Gastroesophageal sphincter (tissue), 4 donors: ENCODE measurements around the gene KLF3. TPM values are rescaled to one million over a fixed set of nuclear protein-coding genes. Genes with fewer than 3 reads are reported as not detected.

Experiments used
- ATAC-seq: fragments of 150-250 bp; one replicate; pipeline ENCODE4 v1.9.1; 2016; ENCODE audit warnings: mild to moderate bottlenecking, moderate library complexity
- H3K27ac ChIP-seq, 4 donors: fragments of 200-600 bp; sonication (generic) in 3 of 4; 1 replicate in 3 of 4; 2 replicates in 1 of 4; pipeline ENCODE4 v1.5.1; 2016 to 2019
- H3K27me3 ChIP-seq: fragments of 200-600 bp; sonication (generic); one replicate; pipeline ENCODE4 v1.5.1; 2019
- H3K36me3 ChIP-seq, 2 donors: fragments of 200-600 bp; sonication (generic); one replicate each; pipeline ENCODE4 v1.5.1; 2019; ENCODE audit warnings: control low read depth in 1 of 2
- H3K4me1 ChIP-seq, 3 donors: fragments of 200-600 bp; sonication (generic); 1 replicate in 2 of 3; 2 replicates in 1 of 3; pipeline ENCODE4 v1.5.1; 2016 to 2019; ENCODE audit warnings: control low read depth in 2 of 3
- H3K4me3 ChIP-seq, 2 donors: fragments of 200-600 bp; sonication (generic); one replicate each; pipeline ENCODE4 v1.5.1; 2019; ENCODE audit warnings: mild to moderate bottlenecking in 1 of 2, moderate library complexity in 1 of 2
- H3K9me3 ChIP-seq, 3 donors: fragments of 200-600 bp; sonication (generic); one replicate each; pipeline ENCODE4 v1.5.1; 2017 to 2019; ENCODE audit warnings: control low read depth in 2 of 3
- CTCF ChIP-seq, 4 experiments: fragments of 200-600 bp in 2 of 4; fragments of 450-650 bp in 2 of 4; sonication (generic) in 1 of 4; IDR thresholded peaks; one replicate each; pipeline ENCODE4 v1.5.1; 2017 to 2019; ENCODE audit warnings: antibody characterized with exemption in 4 of 4, mild to moderate bottlenecking in 2 of 4, moderate library complexity in 2 of 4
- EP300 ChIP-seq: sonication (generic); formaldehyde crosslinking; IDR thresholded peaks from one replicate; pipeline ENCODE4 v1.6.1; 2017; ENCODE audit warnings: antibody characterized with exemption, mild to moderate bottlenecking
- POLR2A ChIP-seq, 2 donors: fragments of 450-650 bp; IDR thresholded peaks; one replicate each; pipeline ENCODE4 v1.6.1; 2017; ENCODE audit warnings: antibody characterized with exemption in 2 of 2, mild to moderate bottlenecking in 2 of 2, moderate library complexity in 1 of 2
- POLR2AphosphoS5 ChIP-seq: sonication (generic); formaldehyde crosslinking; IDR thresholded peaks from one replicate; pipeline ENCODE4 v1.6.1; 2017; ENCODE audit warnings: antibody characterized with exemption
- WGBS, 2 donors: methylation state at CpG; one replicate each; pipeline ENCODE4 v1.1.5; 2018; ENCODE audit warnings: low coverage in 1 of 2; 5-methylcytosine and 5-hydroxymethylcytosine counted together
- total RNA-seq, 4 donors: library from RNA; depleted of rRNA; stranded (reverse); fragments of >200 nt; gene quantifications; one replicate each; pipeline ENCODE4 v1.1.0, GENCODE V29; 2016

Gene KLF3
- total RNA-seq, 4 donors from 2014 or later: 40.0 to 55.5 (median 43.5) TPM

GRCh38 chr4:38672074-38672396 is 8.0 kb downstream of the KLF3 start:
- 67 to 75% methylated on average over 1 to 2 of the region's 3 CpGs for WGBS, 2 donors
- no peak overlapping the region for H3K4me3 ChIP-seq
- H3K4me1 ChIP-seq: peaks cover 45 to 97% (median 77%) of the 10 kb centered on the region in 3 donors
- peak overlapping the region; percentile 52 to 100 (median 93) for H3K27ac ChIP-seq
- TF ChIP-seq POLR2AphosphoS5 (no peak), POLR2A (IDR thresholded peaks at IDR 0.05) (no peak), EP300 (no peak)
- no peak for ATAC-seq
- H3K9me3 ChIP-seq: no peaks in the 10 kb centered on the region
- no peaks in the 10 kb centered on the region for H3K27me3 ChIP-seq
- no peaks in the 10 kb centered on the region for H3K36me3 ChIP-seq

DNA sequence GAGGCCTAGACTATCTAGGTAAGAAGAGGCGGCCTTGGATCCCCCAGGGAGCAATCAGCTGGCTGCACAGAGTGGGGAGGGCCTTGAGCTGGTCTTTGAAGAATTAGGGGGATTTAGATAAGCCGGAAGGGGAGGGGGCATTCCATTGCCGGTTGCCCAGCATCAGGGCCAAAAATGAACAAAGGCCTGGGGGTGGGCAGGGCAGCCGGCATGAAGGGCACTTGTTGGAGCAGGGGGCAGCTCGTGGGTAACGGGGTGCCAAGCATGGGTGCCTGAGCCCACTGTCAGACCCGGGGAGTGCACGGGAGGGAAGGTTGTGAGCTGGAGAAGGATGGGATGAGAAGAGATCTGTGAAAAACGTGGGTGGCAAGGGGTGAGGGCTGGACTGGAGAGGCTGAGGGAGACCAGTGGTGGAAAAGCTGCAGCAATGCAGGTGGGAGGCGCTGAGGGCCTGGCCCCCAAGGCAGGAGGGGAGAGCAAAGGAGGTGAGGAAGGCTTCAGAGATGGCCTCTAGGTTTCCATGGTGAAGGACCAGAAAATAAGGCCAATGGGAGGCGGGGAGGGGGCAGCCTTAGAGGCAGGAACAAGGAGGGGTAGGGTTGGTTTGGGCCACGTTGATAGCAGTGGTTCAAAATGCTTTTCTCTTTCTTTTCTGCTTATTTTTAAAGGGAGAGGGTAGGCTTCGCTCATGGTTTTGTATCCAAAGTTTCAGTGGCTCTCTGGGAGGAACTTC is 8.6 kb downstream of the KLF3 start:
- peaks cover 45 to 99% (median 80%) of the 10 kb centered on the region in 3 donors for H3K4me1 ChIP-seq
- H3K27ac ChIP-seq: peak overlapping the region; percentile 52 to 100 (median 93)
- peak; percentile 2 for ATAC-seq
- H3K9me3 ChIP-seq: no peaks in the 10 kb centered on the region
- no peaks in the 10 kb centered on the region for H3K36me3 ChIP-seq
- no peak overlapping the region for H3K4me3 ChIP-seq
- H3K27me3 ChIP-seq: no peaks in the 10 kb centered on the region
- TF ChIP-seq EP300 (no peak), POLR2A (IDR thresholded peaks at IDR 0.05) (no peak), CTCF (IDR thresholded peaks at IDR 0.05) (no peak)
- WGBS, 2 donors: 40 to 42% methylated on average over 11 to 12 of the region's 13 CpGs

GRCh38 chr4:38673130-38673978 is 9.4 kb downstream of the KLF3 start:
- no peaks in the 10 kb centered on the region for H3K36me3 ChIP-seq
- H3K27me3 ChIP-seq: no peaks in the 10 kb centered on the region
- peak; percentile 48 for ATAC-seq
- H3K4me3 ChIP-seq: no peak overlapping the region
- peak overlapping the region; percentile 52 to 100 (median 93) for H3K27ac ChIP-seq
- 12 to 15% methylated on average over 3 to 5 of the region's 7 CpGs for WGBS, 2 donors
- H3K9me3 ChIP-seq: no peaks in the 10 kb centered on the region
- peaks cover 50 to 99% (median 82%) of the 10 kb centered on the region in 3 donors for H3K4me1 ChIP-seq
- TF ChIP-seq CTCF (IDR thresholded peaks at IDR 0.05) (no peak), POLR2AphosphoS5 (peak; percentile 47), EP300 (no peak), POLR2A (IDR thresholded peaks at IDR 0.05) (no peak)

- Histone ChIP-seq H3K4me1 (peaks cover 50 to 99% (median 72%) of the 10 kb centered on the region in 3 donors), H3K27ac (peak overlapping the region; percentile 52 to 100 (median 93)), H3K36me3 (no peaks in the 10 kb centered on the region), H3K9me3 (no peaks in the 10 kb centered on the region), H3K4me3 (peak overlapping the region in 1 of 2 donors; percentile 11), H3K27me3 (no peaks in the 10 kb centered on the region)
- TF ChIP-seq POLR2A (IDR thresholded peaks at IDR 0.05) (no peak), POLR2AphosphoS5 (no peak), CTCF (IDR thresholded peaks at IDR 0.05) (no peak), EP300 (no peak)
- 11 to 15% methylated on average over 11 to 12 of the region's 13 CpGs for WGBS, 2 donors
- no peak for ATAC-seq
Measured at GRCh38 chr4:38674258-38675144, 10.5 kb downstream of the KLF3 start.
